Suprapubic skin (tissue), 4 donors: ENCODE data around the gene RTBDN. TPM values are rescaled to one million over a fixed set of nuclear protein-coding genes. Genes with fewer than 3 reads are reported as not detected.

Experiments used
- DNase-seq, 2 donors: peaks; one replicate each; pipeline ENCODE4 v3.0.0-alpha.2; 2019; ENCODE audit warnings: low spot score in 2 of 2
- H3K27ac ChIP-seq: fragments of 200-600 bp; sonication (generic); one replicate; pipeline ENCODE4 v1.5.1; 2019
- H3K27me3 ChIP-seq: fragments of 200-600 bp; sonication (generic); one replicate; pipeline ENCODE4 v1.5.1; 2019
- H3K36me3 ChIP-seq: fragments of 200-600 bp; sonication (generic); one replicate; pipeline ENCODE4 v1.5.1; 2019
- H3K4me1 ChIP-seq: fragments of 200-600 bp; sonication (generic); one replicate; pipeline ENCODE4 v1.5.1; 2019
- H3K4me3 ChIP-seq: fragments of 200-600 bp; sonication (generic); one replicate; pipeline ENCODE4 v1.5.1; 2019; ENCODE audit warnings: mild to moderate bottlenecking
- H3K9me3 ChIP-seq: fragments of 200-600 bp; sonication (generic); one replicate; pipeline ENCODE4 v1.5.1; 2019
- CTCF ChIP-seq, 2 donors: fragments of 200-600 bp in 1 of 2; fragments of 450-650 bp in 1 of 2; sonication (generic) in 1 of 2; IDR thresholded peaks; one replicate each; pipeline ENCODE4 v1.5.1; 2016 to 2019; ENCODE audit warnings: antibody characterized with exemption in 2 of 2, mild to moderate bottlenecking in 1 of 2, moderate library complexity in 1 of 2
- EP300 ChIP-seq: sonication (generic); formaldehyde crosslinking; IDR thresholded peaks from one replicate; pipeline ENCODE4 v1.6.1; 2017; ENCODE audit warnings: antibody characterized with exemption
- POLR2A ChIP-seq, 2 donors: fragments of 450-650 bp; IDR thresholded peaks; one replicate each; pipeline ENCODE4 v1.6.1; 2017; ENCODE audit warnings: antibody characterized with exemption in 2 of 2, mild to moderate bottlenecking in 2 of 2, moderate library complexity in 2 of 2
- POLR2AphosphoS5 ChIP-seq, 3 donors: sonication (generic); formaldehyde crosslinking; IDR thresholded peaks; one replicate each; pipeline ENCODE4 v1.6.1; 2017; ENCODE audit warnings: antibody characterized with exemption in 3 of 3
- WGBS: methylation state at CpG from one replicate; pipeline ENCODE4 v1.1.5; 2018; 5-methylcytosine and 5-hydroxymethylcytosine counted together
- total RNA-seq, 4 donors: library from RNA; depleted of rRNA; stranded (reverse); fragments of >200 nt; gene quantifications; one replicate each; pipeline ENCODE4 v1.1.0, GENCODE V29; 2016

RTBDN gene
- not detected for total RNA-seq

- Histone ChIP-seq H3K4me3 (peak within 1 kb of the TSS; percentile 50), H3K9me3 (no peaks in the 10 kb centered on the region), H3K27ac (no peak within 1 kb of the TSS), H3K36me3 (no peaks in the 10 kb centered on the region), H3K27me3 (peaks cover 96% of the 10 kb centered on the region), H3K4me1 (peaks cover 32% of the 10 kb centered on the region)
- TF ChIP-seq POLR2AphosphoS5 (IDR thresholded peaks at IDR 0.05), result no peak
- TF ChIP-seq POLR2A (IDR thresholded peaks at IDR 0.05), result no peak
- no peak for TF ChIP-seq EP300
- TF ChIP-seq CTCF (IDR thresholded peaks at IDR 0.05), result no peak
- 8% methylated on average over 9 of the region's 20 CpGs for WGBS
- DNase-seq, result no peak
These were observed at the start of gene RTBDN for GRCh38 chr19:12834566-12834943. Gene RTBDN, minus strand, starts transcription at chr19:12834579. Its CDS starts 4,600 bp downstream, at chr19:12829979.

- H3K36me3 ChIP-seq, result peaks cover 13% of the 10 kb centered on the region
- peaks cover 28% of the 10 kb centered on the region for H3K4me1 ChIP-seq
- TF ChIP-seq CTCF (IDR thresholded peaks at IDR 0.05) (no peak), POLR2AphosphoS5 (IDR thresholded peaks at IDR 0.05) (no peak), POLR2A (IDR thresholded peaks at IDR 0.05) (no peak), EP300 (no peak)
- peaks cover 20% of the 10 kb centered on the region for H3K27me3 ChIP-seq
- no peak overlapping the region for H3K4me3 ChIP-seq
- no peak overlapping the region for H3K27ac ChIP-seq
- no peaks in the 10 kb centered on the region for H3K9me3 ChIP-seq
- no peak for DNase-seq
- WGBS, result 96% methylated on average over 3 of the region's 3 CpGs
These were observed 48.2 kb upstream of the RTBDN start for GRCh38 chr19:12882589-12882988.

GRCh38 chr19:12881172-12881808, 46.9 kb upstream of the RTBDN start, which contains the start of gene DNASE2:
Gene DNASE2, minus strand, starts transcription at chr19:12881449. Its CDS starts 74 bp downstream, at chr19:12881375.
- Histone ChIP-seq H3K4me1 (peaks cover 28% of the 10 kb centered on the region), H3K27ac (peak within 1 kb of the TSS; percentile 86), H3K4me3 (peak within 1 kb of the TSS; percentile 78), H3K9me3 (no peaks in the 10 kb centered on the region), H3K27me3 (peaks cover 20% of the 10 kb centered on the region), H3K36me3 (peaks cover 22% of the 10 kb centered on the region)
- peak; percentile 98 for DNase-seq
- under 1% methylated on average over 12 of the region's 38 CpGs for WGBS
- peak in 1 of 2 donors; percentile 25 for TF ChIP-seq POLR2A (IDR thresholded peaks at IDR 0.05)
- TF ChIP-seq EP300, result no peak
- TF ChIP-seq CTCF (IDR thresholded peaks at IDR 0.05), result no peak
- no peak for TF ChIP-seq POLR2AphosphoS5 (IDR thresholded peaks at IDR 0.05)

GRCh38 chr19:12880551-12881171, 46.3 kb upstream of the RTBDN start:
- Histone ChIP-seq H3K27me3 (peaks cover 14% of the 10 kb centered on the region), H3K9me3 (no peaks in the 10 kb centered on the region), H3K36me3 (peaks cover 26% of the 10 kb centered on the region), H3K4me3 (peak overlapping the region; percentile 78), H3K27ac (peak overlapping the region; percentile 86), H3K4me1 (peaks cover 22% of the 10 kb centered on the region)
- DNase-seq, result peak in 1 of 2 donors; percentile 75
- WGBS, result 46% methylated on average over 8 of the region's 29 CpGs
- TF ChIP-seq CTCF (IDR thresholded peaks at IDR 0.05), result no peak
- TF ChIP-seq POLR2A (IDR thresholded peaks at IDR 0.05), result no peak
- no peak for TF ChIP-seq POLR2AphosphoS5 (IDR thresholded peaks at IDR 0.05)
- TF ChIP-seq EP300, result no peak

- 98% methylated on average over 6 of the region's 6 CpGs for WGBS
- no peak for TF ChIP-seq POLR2AphosphoS5 (IDR thresholded peaks at IDR 0.05)
- no peak for TF ChIP-seq EP300
- TF ChIP-seq CTCF (IDR thresholded peaks at IDR 0.05), result no peak
- no peak for TF ChIP-seq POLR2A (IDR thresholded peaks at IDR 0.05)
- no peak for DNase-seq
These were observed 40.7 kb upstream of the RTBDN start for GRCh38 chr19:12875086-12875485.

More at GRCh38 chr19:12875086-12875485, 40.7 kb upstream of the RTBDN start:
- Histone ChIP-seq H3K27ac (no peak overlapping the region), H3K27me3 (no peaks in the 10 kb centered on the region), H3K4me3 (no peak overlapping the region), H3K36me3 (peaks cover 38% of the 10 kb centered on the region), H3K4me1 (peaks cover under 1% of the 10 kb centered on the region), H3K9me3 (no peaks in the 10 kb centered on the region)
